HG03103 (cell line): ENCODE results near the gene RPL39L.
"Not testable (repeated sequence)": the region's sequence is repeated elsewhere in the genome, so short reads cannot be mapped to it uniquely, and the experiment has no call there.

Experiments
- ATAC-seq: cut with Tn5 transposase; IDR thresholded peaks from one replicate; pipeline ENCODE4 v1.9.1; 2021; ENCODE audit warnings: low read depth; ENCODE audit not compliant: unreplicated experiment

RPL39L gene

GRCh38 chr3:187145149-187145895 lies 6.0 kb upstream of the RPL39L start:
- ATAC-seq, result no peak

GRCh38 chr3:187139895-187140253 lies 578 bp upstream of the RPL39L start:
- ATAC-seq, result no peak

- no peak for ATAC-seq
Measured at GRCh38 chr3:187136936-187137335, 2.4 kb downstream of the RPL39L start.

GRCh38 chr3:187136337-187136736 lies 3.0 kb downstream of the RPL39L start:
- no peak for ATAC-seq

- not testable (repeated sequence) for ATAC-seq
Measured at GRCh38 chr3:187135172-187135690, 4.1 kb downstream of the RPL39L start.

- not testable (repeated sequence) for ATAC-seq
Measured at GRCh38 chr3:187133181-187133580, 6.1 kb downstream of the RPL39L start.

GRCh38 chr3:187132666-187133065 lies 6.6 kb downstream of the RPL39L start:
- no peak for ATAC-seq

GRCh38 chr3:187131981-187132380 lies 7.3 kb downstream of the RPL39L start:
- ATAC-seq, result no peak

GRCh38 chr3:187130346-187131066 lies 8.8 kb downstream of the RPL39L start:
- ATAC-seq, result peak; percentile 75

GRCh38 chr3:187125319-187126031 lies 13.8 kb downstream of the RPL39L start:
- peak; percentile 81 for ATAC-seq

- ATAC-seq, result no peak
Measured at GRCh38 chr3:187122261-187122660, 17.0 kb downstream of the RPL39L start.

- no peak for ATAC-seq
Measured at GRCh38 chr3:187120326-187120725, 19.0 kb downstream of the RPL39L start.

- no peak for ATAC-seq
Measured at GRCh38 chr3:187114511-187114910, 24.8 kb downstream of the RPL39L start.

- no peak for ATAC-seq
Measured at GRCh38 chr3:187112934-187113793, 26.1 kb downstream of the RPL39L start.

- no peak for ATAC-seq
Measured at GRCh38 chr3:187110156-187110555, 29.1 kb downstream of the RPL39L start.

- ATAC-seq, result no peak
Measured at GRCh38 chr3:187107989-187108388, 31.3 kb downstream of the RPL39L start.

GRCh38 chr3:187105700-187106099 lies 33.6 kb downstream of the RPL39L start:
- ATAC-seq, result no peak

GRCh38 chr3:187104933-187105332 lies 34.4 kb downstream of the RPL39L start:
- no peak for ATAC-seq

- no peak for ATAC-seq
Measured at GRCh38 chr3:187104342-187104741, 35.0 kb downstream of the RPL39L start.

- no peak for ATAC-seq
Measured at GRCh38 chr3:187103251-187103650, 36.0 kb downstream of the RPL39L start.
